GM12864 (cell line): ENCODE measurements around the gene PLAAT2.
"Not testable (repeated sequence)": the region's sequence is repeated elsewhere in the genome, so short reads cannot be mapped to it uniquely, and the experiment has no call there.

Experiments
- DNase-seq: peaks from one replicate; pipeline ENCODE4 v3.0.0-alpha.2; 2011; ENCODE audit warnings: low read depth
- H3K4me3 ChIP-seq: 2 replicates; pipeline ENCODE4 v1.5.1; 2011; ENCODE audit warnings: mild to moderate bottlenecking, low read depth, low read length, control low read depth
- CTCF ChIP-seq: IDR thresholded peaks from 2 replicates; pipeline ENCODE4 v1.5.1; 2011; ENCODE audit warnings: low read depth, mild to moderate bottlenecking, moderate library complexity, low read length, control low read depth, inconsistent platforms; ENCODE audit errors: missing control alignments

PLAAT2 gene

GRCh38 chr11:63532117-63532516 lies 31.1 kb downstream of the PLAAT2 start:
- TF ChIP-seq CTCF = no peak
- H3K4me3 ChIP-seq = no peak overlapping the region
- no peak for DNase-seq

- DNase-seq = peak; percentile 57
- H3K4me3 ChIP-seq = not testable (repeated sequence)
These were observed 31.9 kb downstream of the PLAAT2 start for GRCh38 chr11:63531074-63531792.

- no peak for TF ChIP-seq CTCF
- no peak for DNase-seq
- H3K4me3 ChIP-seq = no peak overlapping the region
These were observed 33.2 kb downstream of the PLAAT2 start for GRCh38 chr11:63530021-63530420.

GRCh38 chr11:63529373-63529772 lies 33.8 kb downstream of the PLAAT2 start:
- not testable (repeated sequence) for DNase-seq, H3K4me3 ChIP-seq

GRCh38 chr11:63528729-63529278 lies 34.4 kb downstream of the PLAAT2 start:
- H3K4me3 ChIP-seq, DNase-seq: not testable (repeated sequence)

- not testable (repeated sequence) for DNase-seq, H3K4me3 ChIP-seq
These were observed 35.0 kb downstream of the PLAAT2 start for GRCh38 chr11:63528156-63528555.

GRCh38 chr11:63527667-63528066 lies 35.5 kb downstream of the PLAAT2 start:
- DNase-seq = no peak
- no peak for TF ChIP-seq CTCF
- H3K4me3 ChIP-seq = no peak overlapping the region

- DNase-seq = no peak
- no peak overlapping the region for H3K4me3 ChIP-seq
- no peak for TF ChIP-seq CTCF
These were observed 40.0 kb downstream of the PLAAT2 start for GRCh38 chr11:63523151-63523550.

GRCh38 chr11:63521896-63522295 lies 41.3 kb downstream of the PLAAT2 start:
- no peak for TF ChIP-seq CTCF
- no peak for DNase-seq
- H3K4me3 ChIP-seq = no peak overlapping the region
